Breast epithelium (tissue), 3 donors: ENCODE data around the gene FOXC1.

Experiments used
- CTCF ChIP-seq, 3 donors: fragments of 450-650 bp; IDR thresholded peaks; one replicate each; pipeline ENCODE4 v1.5.1; 2016 to 2017; ENCODE audit warnings: antibody characterized with exemption in 3 of 3, mild to moderate bottlenecking in 3 of 3, moderate library complexity in 3 of 3
- POLR2A ChIP-seq: fragments of 450-650 bp; IDR thresholded peaks from one replicate; pipeline ENCODE4 v1.6.1; 2016; ENCODE audit warnings: antibody characterized with exemption, mild to moderate bottlenecking, moderate library complexity

- TF ChIP-seq CTCF (IDR thresholded peaks at IDR 0.05) (no peak), POLR2A (no peak)
These were observed 25.7 kb downstream of the FOXC1 start for GRCh38 chr6:1635305-1636010.
